Occipital lobe (tissue), 2 donors: ENCODE results near the gene EPHA2. TPM values are rescaled to one million over a fixed set of nuclear protein-coding genes. Genes with fewer than 3 reads are reported as not detected.
"Not testable (repeated sequence)": the region's sequence is repeated elsewhere in the genome, so short reads cannot be mapped to it uniquely, and the experiment has no call there.

Experiments
- DNase-seq: peaks from one replicate; lab custom pipeline; 2025; lab: John Stamatoyannopoulos, UW
- total RNA-seq: library from RNA; depleted of rRNA; stranded (reverse); fragments of >200 nt; gene quantifications from one replicate; pipeline ENCODE4 v1.2.3, GENCODE V29; 2014

Gene EPHA2
- total RNA-seq, 1 donor from 2014 or later, result 1.1 TPM

DNA sequence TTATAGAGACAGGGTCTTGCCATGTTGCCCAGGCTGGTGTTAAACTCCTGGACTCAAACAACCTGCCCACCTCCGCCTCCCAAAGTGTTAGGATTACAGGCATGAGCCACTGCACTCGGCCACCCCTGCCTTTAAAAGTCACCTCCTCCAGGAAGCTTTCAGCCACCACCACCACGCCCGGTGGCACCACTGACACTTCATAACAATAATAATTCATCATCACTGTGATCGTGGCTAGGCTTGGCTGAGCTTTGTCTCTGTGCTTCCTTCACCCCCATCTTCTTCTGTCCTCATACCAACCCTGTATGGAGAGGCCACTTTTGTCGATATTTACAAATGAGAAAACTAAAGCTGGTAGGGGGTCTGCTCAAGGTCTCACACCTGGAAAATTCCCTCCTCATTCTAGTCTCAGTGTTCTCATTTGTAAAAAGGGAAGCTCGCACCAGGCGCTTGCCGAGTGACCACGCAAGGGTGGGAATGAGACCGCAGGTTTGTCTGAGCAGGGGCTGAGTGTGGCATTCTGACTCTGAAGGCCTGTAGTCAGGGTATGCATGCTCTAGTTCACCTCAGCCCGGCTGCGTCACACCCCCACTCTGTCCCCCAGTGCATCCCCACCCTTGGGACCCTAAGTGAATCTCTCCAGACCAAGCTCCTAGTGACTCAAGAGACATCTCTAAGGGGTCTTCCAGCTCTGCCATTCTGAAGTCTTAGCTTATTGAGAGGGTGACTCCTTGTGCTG is 12.9 kb upstream of the EPHA2 start:
- no peak for DNase-seq

GRCh38 chr1:16168144-16168495 is 12.3 kb upstream of the EPHA2 start:
- not testable (repeated sequence) for DNase-seq

GRCh38 chr1:16167331-16168143 is 11.7 kb upstream of the EPHA2 start:
- no peak for DNase-seq

DNA sequence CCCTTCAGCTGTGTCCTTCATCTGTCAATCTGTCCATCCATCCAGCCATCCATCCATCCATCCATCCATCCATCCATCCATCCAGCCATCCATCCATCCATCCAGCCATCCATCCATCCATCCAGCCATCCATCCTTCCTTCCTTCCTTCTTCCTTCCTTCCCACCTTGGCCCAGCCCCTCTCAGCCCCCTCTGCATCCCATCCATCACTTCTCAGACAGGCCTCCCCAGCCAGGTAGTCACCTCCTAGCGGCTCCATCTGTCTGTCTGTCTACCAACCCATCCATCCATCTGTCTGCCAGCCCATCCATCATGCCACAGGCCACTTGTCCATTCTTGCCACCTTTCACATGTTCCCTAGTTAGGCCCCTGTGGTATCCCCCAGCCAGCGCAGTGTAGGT is 10.2 kb upstream of the EPHA2 start:
- no peak for DNase-seq

DNA sequence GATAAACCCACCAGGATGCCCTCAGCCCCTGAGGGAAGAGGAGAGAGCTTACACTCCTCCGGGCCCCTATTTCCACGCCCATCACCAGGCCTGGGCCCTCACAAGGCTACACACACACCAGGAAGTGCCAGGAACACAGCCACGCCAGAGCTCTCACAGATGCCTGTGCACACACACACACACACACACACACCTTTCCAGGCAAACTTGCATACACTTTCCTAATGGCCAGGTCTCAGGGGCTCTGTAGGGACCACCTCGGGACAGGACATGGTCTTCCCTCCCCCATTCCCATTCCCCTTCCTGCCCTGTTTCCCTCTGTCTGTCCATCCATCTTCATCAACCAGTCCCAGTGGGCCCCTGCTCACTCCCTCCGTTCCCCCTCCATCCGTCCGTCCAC is 9.7 kb upstream of the EPHA2 start:
- DNase-seq, result no peak

GRCh38 chr1:16165073-16165364 is 9.2 kb upstream of the EPHA2 start:
- DNase-seq, result no peak

GRCh38 chr1:16164213-16165072 is 8.6 kb upstream of the EPHA2 start:
- no peak for DNase-seq

GRCh38 chr1:16163608-16164212 is 7.8 kb upstream of the EPHA2 start:
- DNase-seq, result not testable (repeated sequence)

- DNase-seq, result no peak
Measured at GRCh38 chr1:16162163-16162822, 6.4 kb upstream of the EPHA2 start.

DNA sequence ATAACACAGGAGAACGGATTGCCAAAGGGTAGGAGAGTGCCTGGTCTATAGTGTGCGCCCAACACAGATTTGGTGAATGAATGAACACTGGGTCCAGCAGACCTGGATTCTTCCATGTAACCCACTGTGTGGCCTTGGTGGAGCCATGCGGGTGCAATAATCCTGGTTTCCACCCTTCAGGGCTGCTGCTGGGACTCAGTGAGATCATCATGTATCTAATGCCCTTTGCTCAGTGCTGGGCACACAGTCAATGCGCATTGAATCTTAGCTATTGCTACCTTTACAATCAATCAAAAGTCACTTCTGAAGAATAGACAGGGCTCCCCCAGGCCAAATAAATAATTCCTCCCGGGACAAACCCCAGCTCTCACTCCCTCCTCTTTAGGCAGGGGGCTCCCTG is 5.8 kb upstream of the EPHA2 start:
- no peak for DNase-seq

- no peak for DNase-seq
Measured at GRCh38 chr1:16158993-16159831, 3.3 kb upstream of the EPHA2 start.

GRCh38 chr1:16158025-16158424 is 2.2 kb upstream of the EPHA2 start:
- DNase-seq, result no peak

DNA sequence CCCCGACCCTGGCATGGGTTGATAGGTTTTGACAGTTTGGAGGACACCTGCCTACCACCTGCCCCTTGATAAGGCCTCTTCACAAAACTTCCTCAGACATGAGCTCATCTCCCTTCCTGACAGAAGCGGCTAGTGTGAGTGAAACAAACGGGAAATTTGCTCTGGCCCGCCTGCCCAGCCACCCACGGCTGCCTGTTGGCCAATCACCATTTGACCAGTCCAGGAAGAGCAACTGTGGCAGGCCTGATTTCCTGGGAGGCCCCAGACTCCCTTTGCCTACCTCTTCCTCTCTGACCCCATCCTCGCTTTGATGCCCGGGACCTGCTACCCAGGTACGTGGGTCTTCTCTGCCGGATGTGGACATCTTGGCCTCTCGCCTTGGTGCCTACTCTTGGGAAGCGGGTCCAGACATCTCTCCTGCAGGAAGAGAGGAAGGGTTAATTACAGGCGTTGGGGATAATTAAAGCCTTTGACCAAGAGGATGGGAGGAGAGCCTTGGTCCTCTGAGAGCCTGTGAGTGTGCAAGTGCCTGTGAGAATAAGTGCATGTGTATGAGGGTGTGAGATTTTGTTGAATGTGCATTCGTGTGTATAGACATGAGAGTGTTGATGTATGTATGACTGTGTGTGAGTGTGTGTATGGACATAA is 1.1 kb upstream of the EPHA2 start:
- DNase-seq, result no peak

DNA sequence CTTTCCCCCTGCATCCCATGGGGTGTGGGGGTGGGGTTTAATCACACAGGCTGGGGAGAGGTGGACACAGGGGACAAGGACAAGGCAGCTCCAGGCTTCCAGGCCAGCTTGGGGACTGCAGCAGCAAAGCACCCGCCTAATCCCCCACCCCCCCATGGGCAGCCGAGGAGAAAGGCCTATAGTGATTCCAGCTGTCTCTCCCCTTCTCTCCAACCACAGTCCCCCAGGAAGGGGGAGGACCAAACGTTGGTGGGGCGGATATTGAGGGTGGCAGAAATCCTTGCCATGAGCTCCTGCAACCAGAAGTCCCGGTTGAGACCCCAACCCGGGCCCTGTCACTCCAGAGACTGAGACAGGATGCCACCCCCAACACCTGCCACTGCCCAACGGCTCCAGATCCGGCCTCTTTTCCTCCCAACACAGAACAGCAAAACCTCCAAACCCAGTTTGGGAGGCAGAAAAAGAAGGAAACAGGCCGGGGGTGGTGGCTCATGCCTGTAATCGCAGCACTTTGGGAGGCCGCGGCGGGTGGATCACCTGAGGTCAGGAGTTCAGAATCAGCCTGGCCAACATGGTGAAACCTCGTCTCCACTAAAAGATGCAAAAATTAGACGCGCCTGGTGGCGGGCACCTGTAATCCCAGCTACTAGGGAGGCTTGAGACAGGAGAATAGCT is 1.7 kb downstream of the EPHA2 start:
- DNase-seq, result no peak

DNA sequence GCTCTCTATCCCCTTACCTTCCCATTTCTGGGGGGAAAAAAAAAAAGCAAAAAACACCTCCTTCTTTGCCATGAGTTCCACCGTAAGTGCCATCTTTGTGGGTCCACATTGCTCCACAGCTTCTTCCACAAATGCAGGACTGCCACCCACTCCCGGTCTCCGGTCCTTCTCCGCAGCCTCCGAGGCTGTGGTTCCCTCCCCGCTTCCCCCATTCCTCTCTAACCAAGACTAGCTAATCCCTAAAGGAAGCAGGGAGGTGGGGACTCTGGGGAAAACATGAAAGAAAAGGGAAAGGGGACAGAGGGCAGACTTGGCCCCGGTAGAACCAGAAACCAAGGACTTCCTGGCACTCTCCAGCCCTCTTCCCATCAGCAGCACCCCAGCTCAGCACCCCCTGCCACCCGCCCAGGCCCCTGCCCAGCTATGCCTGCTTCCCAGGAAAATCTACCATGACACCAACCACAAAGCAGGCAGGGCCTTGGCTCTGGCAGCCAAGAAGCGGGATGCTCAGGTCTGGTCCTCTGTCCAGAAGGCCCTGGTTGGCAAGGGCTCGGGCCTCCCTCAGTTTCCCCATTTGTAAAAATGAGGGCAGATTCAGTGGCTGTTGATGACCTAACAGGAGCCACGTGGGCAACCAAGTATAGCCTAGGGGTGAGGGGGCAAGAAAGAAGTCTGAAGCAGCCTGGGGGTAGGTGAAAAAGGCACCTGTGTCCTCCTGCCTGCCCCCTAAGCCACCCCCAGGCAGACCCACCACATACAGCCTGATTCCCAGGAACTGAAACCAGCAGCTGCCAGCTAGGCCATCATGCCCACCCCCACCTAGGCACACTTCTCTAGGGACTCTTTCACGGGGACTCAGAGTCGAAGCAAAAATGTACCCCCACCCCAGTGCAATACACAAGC is 2.5 kb downstream of the EPHA2 start:
- no peak for DNase-seq

GRCh38 chr1:16152481-16153087 is 3.3 kb downstream of the EPHA2 start:
- DNase-seq, result no peak

GRCh38 chr1:16151995-16152384 is 3.9 kb downstream of the EPHA2 start:
- no peak for DNase-seq
